H9 (cell line): ENCODE results near the gene IPP. TPM values are rescaled to one million over a fixed set of nuclear protein-coding genes. Genes with fewer than 3 reads are reported as not detected.

ENCODE experiments used
- DNase-seq: peaks from one replicate; pipeline ENCODE4 v3.0.0-alpha.2; 2017
- H2AFZ ChIP-seq: one replicate; pipeline ENCODE4 v1.6.1; 2013; ENCODE audit warnings: mild to moderate bottlenecking, low read length, control low read depth, moderate library complexity
- H2AK5ac ChIP-seq: 2 replicates; pipeline ENCODE4 v1.6.1; 2013; ENCODE audit warnings: low read length, control low read depth, mixed read lengths; ENCODE audit not compliant: insufficient read length
- H2BK120ac ChIP-seq: one replicate; pipeline ENCODE4 v1.6.1; 2013; ENCODE audit warnings: low read depth, mild to moderate bottlenecking, low read length, control low read depth, inconsistent platforms; ENCODE audit not compliant: poor library complexity, severe bottlenecking
- H2BK12ac ChIP-seq: 2 replicates; pipeline ENCODE4 v1.6.1; 2013; ENCODE audit warnings: low read length, control low read depth, mixed read lengths, low read depth; ENCODE audit not compliant: insufficient read length
- H2BK15ac ChIP-seq: 2 replicates; pipeline ENCODE4 v1.6.1; 2013; ENCODE audit warnings: low read depth, low read length, control low read depth
- H2BK20ac ChIP-seq: one replicate; pipeline ENCODE4 v1.6.1; 2013; ENCODE audit warnings: low read depth, mild to moderate bottlenecking, low read length, control low read depth, inconsistent platforms; ENCODE audit not compliant: poor library complexity, severe bottlenecking
- H2BK5ac ChIP-seq: 2 replicates; pipeline ENCODE4 v1.6.1; 2013; ENCODE audit warnings: low read length, control low read depth, mixed read lengths; ENCODE audit not compliant: insufficient read length
- H3K14ac ChIP-seq: 2 replicates; pipeline ENCODE4 v1.6.1; 2013; ENCODE audit warnings: low read length, control low read depth; ENCODE audit not compliant: insufficient read depth
- H3K18ac ChIP-seq: 2 replicates; pipeline ENCODE4 v1.6.1; 2013; ENCODE audit warnings: low read depth, mild to moderate bottlenecking, mixed read lengths, low read length, control low read depth; ENCODE audit not compliant: insufficient read length
- H3K23ac ChIP-seq: 2 replicates; pipeline ENCODE4 v1.6.1; 2013; ENCODE audit warnings: low read length, control low read depth, mixed read lengths, low read depth; ENCODE audit not compliant: insufficient read length
- H3K23me2 ChIP-seq: 2 replicates; pipeline ENCODE4 v1.6.1; 2013; ENCODE audit warnings: low read depth, mild to moderate bottlenecking, mixed read lengths, low read length, control low read depth; ENCODE audit not compliant: insufficient read length, poor library complexity, severe bottlenecking
- H3K27ac ChIP-seq: 2 replicates; pipeline ENCODE4 v1.5.1; 2013; ENCODE audit warnings: low read length, control low read depth, mixed read lengths, low read depth; ENCODE audit not compliant: insufficient read length
- H3K27me3 ChIP-seq: 2 replicates; pipeline ENCODE4 v1.6.1; 2013; ENCODE audit warnings: low read length, control low read depth, inconsistent platforms; ENCODE audit not compliant: insufficient read depth
- H3K4ac ChIP-seq: 2 replicates; pipeline ENCODE4 v1.6.1; 2013; ENCODE audit warnings: low read depth, mild to moderate bottlenecking, control low read depth, inconsistent platforms, low read length, moderate library complexity
- H3K4me1 ChIP-seq: 2 replicates; pipeline ENCODE4 v1.6.1; 2013; ENCODE audit warnings: low read length, control low read depth, inconsistent platforms; ENCODE audit not compliant: insufficient read depth
- H3K4me2 ChIP-seq: 2 replicates; pipeline ENCODE4 v1.6.1; 2013; ENCODE audit warnings: low read length, control low read depth, mixed read lengths; ENCODE audit not compliant: insufficient read length, insufficient read depth
- H3K56ac ChIP-seq: 2 replicates; pipeline ENCODE4 v1.6.1; 2013; ENCODE audit warnings: low read depth, mild to moderate bottlenecking, mixed read lengths, low read length, control low read depth; ENCODE audit not compliant: insufficient read length
- H3K79me1 ChIP-seq: 2 replicates; pipeline ENCODE4 v1.6.1; 2013; ENCODE audit warnings: low read depth, mild to moderate bottlenecking, moderate library complexity, low read length, control low read depth, inconsistent platforms; ENCODE audit not compliant: insufficient read depth, poor library complexity, severe bottlenecking
- H3K79me2 ChIP-seq: 2 replicates; pipeline ENCODE4 v1.6.1; 2013; ENCODE audit warnings: low read length, control low read depth, inconsistent platforms; ENCODE audit not compliant: insufficient read depth
- H3K9ac ChIP-seq: 2 replicates; pipeline ENCODE4 v1.6.1; 2013; ENCODE audit warnings: low read length, control low read depth, mixed read lengths; ENCODE audit not compliant: insufficient read length; ENCODE audit errors: extremely low read depth
- H3K9me3 ChIP-seq: one replicate; pipeline ENCODE4 v1.6.1; 2013; ENCODE audit warnings: low read depth, low read length, inconsistent platforms; ENCODE audit not compliant: control insufficient read depth
- H3T11ph ChIP-seq: one replicate; pipeline ENCODE4 v1.6.1; 2013; ENCODE audit warnings: mild to moderate bottlenecking, low read length, control low read depth, inconsistent platforms
- H4K20me1 ChIP-seq: one replicate; pipeline ENCODE4 v1.6.1; 2013; ENCODE audit not compliant: control insufficient read depth, insufficient read length, insufficient read depth
- H4K5ac ChIP-seq: 2 replicates; pipeline ENCODE4 v1.6.1; 2013; ENCODE audit warnings: low read depth, mild to moderate bottlenecking, mixed read lengths, low read length, control low read depth; ENCODE audit not compliant: insufficient read length
- H4K8ac ChIP-seq: replicated peaks from 2 replicates; pipeline ENCODE4 v1.6.1; 2013; ENCODE audit warnings: low read length, control low read depth, mixed read lengths, low read depth; ENCODE audit not compliant: insufficient read length
- H4K91ac ChIP-seq: 2 replicates; pipeline ENCODE4 v1.6.1; 2013; ENCODE audit warnings: low read depth, mild to moderate bottlenecking, moderate library complexity, mixed read lengths, low read length, control low read depth; ENCODE audit not compliant: insufficient read length
- H3K27ac Mint-ChIP-seq, 3 experiments: 2 replicates in 2 of 3; 3 replicates in 1 of 3; pipeline ENCODE4 v1.8.0; 2020 to 2021; ENCODE audit warnings: mixed read lengths in 3 of 3, mild to moderate bottlenecking in 1 of 3, moderate library complexity in 1 of 3
- H3K27me3 Mint-ChIP-seq: 2 replicates; pipeline ENCODE4 v1.8.0; 2021; ENCODE audit warnings: low read depth, mild to moderate bottlenecking, moderate library complexity, mixed read lengths
- H3K36me3 Mint-ChIP-seq, 3 experiments: 2 replicates in 2 of 3; 3 replicates in 1 of 3; pipeline ENCODE4 v1.8.0; 2020 to 2021; ENCODE audit warnings: low read depth in 3 of 3, mixed read lengths in 3 of 3; ENCODE audit not compliant: insufficient read depth in 1 of 3
- H3K4me1 Mint-ChIP-seq, 2 experiments: 2 replicates each; pipeline ENCODE4 v1.8.0; 2020; ENCODE audit warnings: mixed read lengths in 2 of 2
- H3K4me3 Mint-ChIP-seq, 2 experiments: 2 replicates in 1 of 2; 3 replicates in 1 of 2; pipeline ENCODE4 v1.8.0; 2020 to 2021; ENCODE audit warnings: mild to moderate bottlenecking in 2 of 2, mixed read lengths in 2 of 2, moderate library complexity in 1 of 2
- H3K9me3 Mint-ChIP-seq, 2 experiments: 2 replicates in 1 of 2; 3 replicates in 1 of 2; pipeline ENCODE4 v1.8.0; 2020; ENCODE audit warnings: mild to moderate bottlenecking in 2 of 2, mixed read lengths in 2 of 2, moderate library complexity in 1 of 2
- WGBS: extraction: QIAGEN DNeasy Blood & Tissue Kit; methylation state at CpG from one replicate; pipeline ENCODE4 v1.1.7; 2013; ENCODE audit warnings: missing lambda C conversion rate, low lambda C conversion rate, mixed read lengths; ENCODE audit not compliant: insufficient read length; ENCODE audit errors: extremely low coverage; 5-methylcytosine and 5-hydroxymethylcytosine counted together
- total RNA-seq: library from RNA; stranded (reverse); gene quantifications from 2 replicates; pipeline ENCODE4 v1.2.1, GENCODE V29; 2021
- TF ChIP-seq, protein P1 (sequence below): fragments of 200-600 bp; sonication (generic); conservative IDR thresholded peaks from 3 replicates; pipeline ENCODE4 v1.8.0; 2021; ENCODE audit warnings: antibody characterized with exemption, mild to moderate bottlenecking

Gene IPP
- total RNA-seq, 1 experiment from 2014 or later = 6.3 TPM

DNA sequence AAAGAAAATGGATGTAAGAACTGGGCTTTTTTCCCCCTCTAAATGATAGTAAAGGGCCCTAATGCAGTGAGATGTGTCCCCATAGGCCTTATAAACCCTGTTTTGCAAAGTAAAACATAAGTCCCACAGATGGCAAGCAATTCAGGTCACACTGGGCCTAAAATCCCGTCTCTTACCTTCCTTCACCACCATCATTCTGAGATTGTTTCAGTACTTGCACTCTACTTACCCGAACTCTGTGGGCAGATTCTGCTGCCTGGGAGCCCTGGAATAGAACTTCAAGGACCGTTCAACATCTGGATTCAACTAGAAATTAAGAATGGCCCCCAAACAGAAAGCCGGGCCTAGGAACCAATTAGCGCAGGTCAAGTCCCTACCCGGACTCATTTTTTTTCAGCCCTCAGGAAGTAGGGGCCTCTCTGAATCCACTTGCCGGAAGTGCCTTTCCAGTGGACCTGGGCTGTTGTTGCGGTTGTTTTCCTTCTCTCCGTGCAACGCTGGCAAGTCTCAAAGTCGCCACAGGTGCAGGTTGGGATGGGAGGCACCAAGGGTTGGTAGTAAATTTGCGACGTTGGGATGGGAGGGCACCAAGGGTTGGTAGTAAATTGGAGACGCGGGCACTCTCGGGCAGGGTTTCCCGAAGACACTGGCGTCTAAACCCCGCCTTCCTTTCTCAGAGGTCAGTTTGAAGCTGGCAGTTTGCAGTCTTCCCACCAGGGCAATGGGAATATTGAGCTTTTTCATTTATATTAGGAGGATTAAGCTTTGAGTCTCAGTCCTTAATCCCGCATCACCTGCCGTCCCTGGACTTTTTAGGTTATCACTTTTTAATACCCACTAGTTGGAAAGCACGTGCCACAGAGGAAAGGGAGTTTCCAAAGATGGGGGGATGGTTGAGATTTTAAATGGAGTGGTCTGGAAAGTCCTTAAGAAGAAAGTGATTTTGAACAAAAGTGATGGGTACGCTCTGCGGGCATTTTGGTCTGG, 62.4 kb downstream of the IPP start, which contains the start of gene TMEM69:
TSS of gene TMEM69 (plus strand) at position 428 of the 987 bp plus-strand sequence. CDS start 2,888 bp downstream, outside the sequence.
- Histone ChIP-seq H3K27me3 (no peaks in the 10 kb centered on the region), H2BK12ac (peak within 1 kb of the TSS; percentile 17), H3K23ac (no peak within 1 kb of the TSS), H2BK5ac (no peak within 1 kb of the TSS), H3K4ac (no peak within 1 kb of the TSS; the same call in 1 of the 2 replicates), H3T11ph (no peak within 1 kb of the TSS), H3K56ac (no peak within 1 kb of the TSS), H4K20me1 (no peaks in the 10 kb centered on the region), H3K4me1 (peaks cover 2% of the 10 kb centered on the region; the same call in 1 of the 2 replicates), H2AFZ (peak within 1 kb of the TSS; percentile 94), H3K9me3 (no peaks in the 10 kb centered on the region), H4K5ac (peak within 1 kb of the TSS; percentile 79), H4K91ac (no peak within 1 kb of the TSS), H2BK120ac (no peak within 1 kb of the TSS), H3K79me2 (peaks cover 25% of the 10 kb centered on the region; the same call in 1 of the 2 replicates), H3K27ac (peak within 1 kb of the TSS; percentile 84), H3K79me1 (no peaks in the 10 kb centered on the region), H3K18ac (peak within 1 kb of the TSS; percentile 92), H2AK5ac (no peak within 1 kb of the TSS), H3K14ac (peak within 1 kb of the TSS; percentile 94), H3K4me2 (peak within 1 kb of the TSS; percentile 92), H2BK15ac (no peak within 1 kb of the TSS), H3K9ac (peak within 1 kb of the TSS; percentile 97), H4K8ac (no peak within 1 kb of the TSS), H3K23me2 (peaks cover 10% of the 10 kb centered on the region), H2BK20ac (no peak within 1 kb of the TSS)
- no CpG with 5 or more reads among the region's 24 CpGs for WGBS
- H3K9me3 Mint-ChIP-seq = peaks cover 0 to 2% of the 10 kb centered on the region in 2 experiments; a peak in 1 of 5 replicates
- DNase-seq = peak; percentile 84
- no peaks in the 10 kb centered on the region for H3K27me3 Mint-ChIP-seq
- H3K36me3 Mint-ChIP-seq = peaks cover 2 to 28% (median 24%) of the 10 kb centered on the region in 3 experiments; a peak in 6 of 7 replicates
- H3K4me3 Mint-ChIP-seq = peak within 1 kb of the TSS; percentile 99 to 100
- TF ChIP-seq, protein P1, sequence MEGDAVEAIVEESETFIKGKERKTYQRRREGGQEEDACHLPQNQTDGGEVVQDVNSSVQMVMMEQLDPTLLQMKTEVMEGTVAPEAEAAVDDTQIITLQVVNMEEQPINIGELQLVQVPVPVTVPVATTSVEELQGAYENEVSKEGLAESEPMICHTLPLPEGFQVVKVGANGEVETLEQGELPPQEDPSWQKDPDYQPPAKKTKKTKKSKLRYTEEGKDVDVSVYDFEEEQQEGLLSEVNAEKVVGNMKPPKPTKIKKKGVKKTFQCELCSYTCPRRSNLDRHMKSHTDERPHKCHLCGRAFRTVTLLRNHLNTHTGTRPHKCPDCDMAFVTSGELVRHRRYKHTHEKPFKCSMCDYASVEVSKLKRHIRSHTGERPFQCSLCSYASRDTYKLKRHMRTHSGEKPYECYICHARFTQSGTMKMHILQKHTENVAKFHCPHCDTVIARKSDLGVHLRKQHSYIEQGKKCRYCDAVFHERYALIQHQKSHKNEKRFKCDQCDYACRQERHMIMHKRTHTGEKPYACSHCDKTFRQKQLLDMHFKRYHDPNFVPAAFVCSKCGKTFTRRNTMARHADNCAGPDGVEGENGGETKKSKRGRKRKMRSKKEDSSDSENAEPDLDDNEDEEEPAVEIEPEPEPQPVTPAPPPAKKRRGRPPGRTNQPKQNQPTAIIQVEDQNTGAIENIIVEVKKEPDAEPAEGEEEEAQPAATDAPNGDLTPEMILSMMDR = peak; percentile 44; the same call in 2 of the 3 replicates
- H3K4me1 Mint-ChIP-seq = peaks cover 18 to 24% of the 10 kb centered on the region in 2 experiments
- peak within 1 kb of the TSS; percentile 99 to 100 (median 100) for H3K27ac Mint-ChIP-seq
